HG02798 (cell line): Measurements from ENCODE around the gene AKAP8L.

ENCODE experiments used
- ATAC-seq: cut with Tn5 transposase; IDR thresholded peaks from one replicate; pipeline ENCODE4 v1.9.1; 2021; ENCODE audit warnings: mild to moderate bottlenecking; ENCODE audit not compliant: unreplicated experiment, poor library complexity

The AKAP8L gene

DNA sequence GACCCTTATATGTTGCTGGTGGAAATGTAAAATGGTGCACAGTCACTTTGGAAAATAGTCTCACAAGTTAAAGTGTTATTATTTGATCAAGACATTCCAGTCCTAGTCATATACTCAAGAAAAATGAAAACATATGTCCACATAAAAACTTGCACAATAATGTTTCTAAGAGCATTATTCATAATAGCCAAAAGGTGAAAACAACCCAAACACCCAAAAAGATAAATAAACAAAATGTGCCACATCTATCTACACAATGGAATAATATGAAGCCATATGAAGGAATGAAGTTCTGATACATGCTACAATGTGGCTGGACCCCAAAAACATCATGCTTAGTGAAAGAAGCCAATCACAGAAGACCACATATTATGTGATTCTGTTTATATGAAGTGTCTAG is 24.8 kb downstream of the AKAP8L start:
- no peak for ATAC-seq

DNA sequence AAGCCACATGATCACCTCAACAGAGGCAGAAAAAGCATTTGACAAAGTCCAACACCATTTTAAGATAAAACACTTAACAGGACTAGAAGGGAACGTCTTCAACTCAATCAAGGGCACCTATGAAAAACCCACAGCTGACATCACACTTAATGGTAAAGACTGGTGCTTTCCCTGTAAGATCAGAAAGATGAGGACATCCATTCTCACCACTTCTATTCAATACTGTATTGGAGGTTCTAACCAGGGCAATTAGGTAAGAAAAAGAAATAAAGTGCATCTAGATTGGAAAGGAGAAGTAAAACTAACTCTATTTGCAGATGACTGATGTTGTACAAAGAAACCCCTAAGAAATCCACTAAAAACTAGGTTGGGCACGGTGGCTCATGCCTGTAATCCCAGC is 28.0 kb downstream of the AKAP8L start:
- no peak for ATAC-seq

DNA sequence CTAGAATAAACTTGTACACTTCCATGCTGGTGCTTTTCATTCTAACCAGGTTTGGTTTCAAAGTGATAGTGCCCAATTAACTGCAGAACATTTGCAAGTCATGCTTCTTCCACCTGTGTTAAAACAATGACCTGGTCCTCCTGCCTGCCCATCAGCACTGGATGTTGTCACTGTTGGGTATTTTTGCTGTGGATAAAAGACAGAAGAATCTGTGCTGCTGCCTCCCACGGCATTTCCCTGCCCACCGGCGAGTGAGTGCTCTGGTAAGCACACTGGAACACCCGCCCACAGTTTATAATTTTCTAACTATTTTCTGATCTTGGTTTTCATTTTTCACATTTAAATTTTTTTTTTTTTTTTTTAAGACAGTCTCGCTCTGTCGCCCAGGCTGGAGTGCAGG is 36.9 kb downstream of the AKAP8L start:
- no peak for ATAC-seq

DNA sequence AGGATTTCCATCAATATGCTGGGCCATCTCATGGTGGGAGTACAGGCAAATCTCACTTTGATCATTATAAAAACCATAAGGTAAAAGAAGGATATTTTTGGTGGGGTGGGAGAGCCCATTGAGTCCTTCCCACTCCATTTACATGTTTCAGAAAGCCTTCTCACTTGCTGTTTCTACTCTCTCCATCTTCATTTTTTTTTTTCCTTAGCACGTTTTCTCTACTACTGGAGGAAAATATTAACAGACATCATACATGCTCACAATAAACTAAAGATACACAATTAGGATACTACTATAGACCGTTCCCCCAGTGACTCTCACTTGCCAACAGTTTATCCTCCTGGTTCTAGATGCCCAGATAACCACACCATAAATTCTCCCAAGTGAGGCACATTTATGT is 37.4 kb downstream of the AKAP8L start:
- ATAC-seq = no peak

DNA sequence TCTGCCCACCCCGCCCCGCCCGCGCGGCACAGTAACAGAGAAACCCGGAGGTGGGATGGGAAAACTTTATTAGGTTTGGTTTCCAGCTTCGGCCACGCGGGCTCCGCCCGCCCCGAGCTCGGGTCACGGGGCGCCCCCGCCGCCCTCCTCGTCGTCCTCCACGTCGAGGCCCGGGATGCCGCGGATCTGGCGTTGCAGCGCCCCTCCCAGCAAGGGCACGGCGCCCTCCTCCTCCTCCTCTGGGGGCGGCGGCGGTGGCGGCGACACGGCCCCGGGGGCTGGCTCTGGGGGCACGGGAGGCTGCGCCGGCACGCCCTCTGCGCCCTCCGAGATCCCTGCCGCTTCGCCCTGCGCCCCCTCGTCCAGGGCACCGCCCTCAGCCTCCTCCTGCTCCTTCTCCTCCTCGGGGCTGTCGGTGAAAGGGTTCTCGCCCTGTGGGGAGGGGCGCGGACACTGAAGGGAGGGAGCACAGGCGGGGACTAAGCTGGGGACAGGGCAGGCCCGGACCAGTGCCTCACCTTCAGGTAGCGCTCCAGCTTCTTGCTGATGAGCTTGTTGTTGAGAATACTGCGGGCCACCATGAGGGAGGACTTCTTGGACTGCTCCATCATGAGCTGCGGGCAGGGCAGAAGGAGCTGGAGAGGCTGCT is 38.7 kb downstream of the AKAP8L start:
- ATAC-seq = no peak

DNA sequence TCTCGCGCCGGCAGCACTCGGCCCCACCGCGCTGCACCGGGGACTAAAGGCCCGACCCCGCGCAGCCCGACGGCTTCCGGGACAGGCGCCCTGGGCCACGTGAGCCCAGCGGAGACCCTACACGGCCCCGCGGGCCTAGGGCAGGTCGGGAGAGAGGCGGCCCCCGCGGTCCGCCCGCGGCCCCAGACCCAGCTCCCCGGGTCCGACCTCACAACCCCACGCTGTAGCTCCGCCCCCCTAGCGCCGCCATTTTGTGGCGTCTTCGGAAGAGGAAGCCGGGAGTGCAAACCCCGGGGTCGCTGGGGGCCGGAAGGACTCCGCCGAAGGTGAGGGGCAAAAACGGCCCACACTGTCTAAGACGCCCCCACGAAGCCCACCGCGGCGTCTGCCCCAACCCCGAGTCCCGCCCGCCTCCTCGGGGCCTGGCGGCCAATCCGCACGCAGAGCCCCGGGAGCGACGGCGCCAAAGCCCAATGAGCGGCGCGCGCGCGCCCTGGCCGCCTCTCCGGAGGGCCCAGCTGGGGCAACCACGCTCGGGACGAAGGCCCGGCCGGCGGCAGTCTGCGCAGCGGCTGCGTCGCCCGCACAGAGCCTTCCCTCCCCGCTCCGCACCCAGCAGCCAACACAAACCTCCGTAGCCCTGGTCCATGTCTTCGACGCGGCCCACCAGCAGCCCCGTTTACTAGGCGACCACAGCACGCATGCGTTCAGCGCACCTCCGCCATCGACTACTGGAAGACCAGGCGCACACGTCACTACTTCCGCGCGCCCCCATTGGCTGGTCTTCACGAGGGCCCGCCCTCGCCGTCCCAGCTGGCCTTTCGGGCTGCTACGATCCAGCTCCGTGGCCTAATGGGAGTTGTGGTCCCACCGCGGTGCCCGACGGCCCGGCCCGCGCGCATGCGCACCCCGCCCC is 39.4 kb downstream of the AKAP8L start, which contains the start of gene AKAP8:
TSS of gene AKAP8 (minus strand) at position 705 of the 916 bp plus-strand sequence. CDS start at position 649, 56 bp downstream.
- ATAC-seq = peak; percentile 92

DNA sequence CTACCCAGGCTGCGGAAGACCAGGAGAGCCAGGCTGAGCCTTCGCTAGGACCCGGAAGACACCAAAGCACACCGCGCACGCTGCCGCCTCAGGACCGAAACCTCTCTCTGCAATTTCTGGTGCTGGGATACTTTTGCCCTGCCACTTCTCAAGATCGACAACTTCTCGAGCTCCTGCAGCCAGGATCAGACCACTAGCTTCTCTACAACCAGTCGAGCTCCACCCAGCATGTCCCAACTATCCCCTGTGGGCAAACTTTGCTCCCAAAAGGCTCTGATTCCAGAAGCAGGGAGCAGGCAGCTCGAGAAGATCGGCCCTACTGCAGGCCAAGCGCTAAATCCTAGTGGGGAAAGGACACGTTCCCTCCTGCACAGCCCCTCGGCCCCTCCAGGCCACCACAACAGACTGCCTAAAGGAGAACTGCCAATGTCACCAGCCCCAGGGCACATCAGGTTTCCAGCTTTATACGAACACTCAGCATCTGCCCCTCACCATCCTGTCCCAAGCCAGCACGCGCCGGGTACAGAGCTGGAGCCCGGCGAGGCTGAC is 40.2 kb downstream of the AKAP8L start:
- no peak for ATAC-seq

DNA sequence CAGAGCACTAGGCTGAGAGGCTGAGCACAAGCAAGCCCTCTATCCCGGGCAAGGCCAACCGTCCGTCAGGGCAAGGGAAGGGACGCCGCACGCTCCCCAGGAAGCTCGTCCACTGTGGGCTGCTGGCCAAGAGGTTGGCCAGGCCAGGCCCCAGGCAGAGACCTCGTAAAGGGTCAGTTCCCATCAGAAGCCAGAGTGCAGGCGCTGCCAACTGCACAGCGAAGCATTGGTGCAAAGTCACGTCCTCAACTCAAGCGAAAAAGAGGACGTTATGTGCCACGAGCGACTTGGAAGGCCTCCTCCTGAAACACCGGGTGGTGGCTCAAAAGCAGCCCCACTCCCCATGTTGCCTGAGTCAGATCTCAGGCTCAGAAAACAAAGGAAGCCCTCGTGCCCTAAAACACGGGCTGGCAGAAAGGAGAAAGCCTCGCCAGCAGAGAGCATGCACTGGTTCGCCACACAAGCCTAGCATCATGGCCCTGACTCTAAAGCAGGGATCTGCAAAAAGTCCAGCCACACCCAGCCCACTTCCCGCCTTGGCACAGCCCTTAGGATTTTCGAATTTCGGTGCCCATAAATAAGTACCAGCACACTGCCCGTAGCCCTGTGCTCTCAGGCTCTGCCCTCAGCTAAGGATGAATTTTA is 43.9 kb downstream of the AKAP8L start:
- ATAC-seq = no peak

DNA sequence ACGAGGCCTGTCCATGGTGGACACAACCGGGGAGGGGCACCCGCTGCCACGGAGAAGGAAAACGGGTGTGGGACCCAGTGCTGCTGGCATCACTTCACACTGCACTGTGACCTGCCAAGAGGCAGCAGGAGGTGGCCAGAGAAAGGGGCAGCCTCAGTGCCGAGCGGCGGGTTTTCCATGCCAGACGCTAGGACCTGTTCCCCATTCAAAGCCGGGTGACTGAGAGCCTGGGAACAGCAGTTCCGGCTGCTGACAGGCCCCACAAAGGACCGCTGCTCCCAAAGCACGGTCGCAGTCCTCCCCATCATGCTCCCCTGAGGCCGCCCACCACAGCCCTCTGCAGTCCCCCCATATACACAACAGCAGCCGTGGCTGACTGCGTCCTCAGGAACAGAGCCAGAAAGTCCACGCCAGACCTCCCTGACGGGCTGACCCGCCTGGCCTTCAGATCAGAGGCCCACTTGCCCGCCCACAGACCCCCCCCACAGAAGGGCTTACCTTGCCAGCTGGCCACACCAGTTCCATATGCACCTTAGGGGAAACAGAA is 44.6 kb downstream of the AKAP8L start:
- no peak for ATAC-seq

DNA sequence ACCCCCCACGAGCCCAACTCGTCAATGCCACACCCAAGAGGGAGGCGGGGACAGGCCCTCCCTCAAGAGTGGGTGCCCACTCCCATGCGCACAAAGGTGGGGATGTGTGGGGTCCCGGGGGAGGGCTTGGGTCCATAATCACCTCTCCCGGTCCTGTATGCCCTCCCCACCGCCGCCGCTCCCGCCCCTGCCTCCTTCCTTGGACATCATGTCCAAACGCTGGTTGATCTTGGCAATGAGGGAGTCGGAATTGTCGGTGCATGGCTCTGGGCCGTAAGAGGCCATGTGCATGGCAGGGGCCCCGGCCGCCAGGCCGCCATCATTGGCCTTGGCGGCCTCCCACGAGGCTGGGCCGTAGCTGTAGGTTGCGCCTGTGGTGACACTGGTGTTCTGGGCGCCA is 45.1 kb downstream of the AKAP8L start:
- no peak for ATAC-seq

DNA sequence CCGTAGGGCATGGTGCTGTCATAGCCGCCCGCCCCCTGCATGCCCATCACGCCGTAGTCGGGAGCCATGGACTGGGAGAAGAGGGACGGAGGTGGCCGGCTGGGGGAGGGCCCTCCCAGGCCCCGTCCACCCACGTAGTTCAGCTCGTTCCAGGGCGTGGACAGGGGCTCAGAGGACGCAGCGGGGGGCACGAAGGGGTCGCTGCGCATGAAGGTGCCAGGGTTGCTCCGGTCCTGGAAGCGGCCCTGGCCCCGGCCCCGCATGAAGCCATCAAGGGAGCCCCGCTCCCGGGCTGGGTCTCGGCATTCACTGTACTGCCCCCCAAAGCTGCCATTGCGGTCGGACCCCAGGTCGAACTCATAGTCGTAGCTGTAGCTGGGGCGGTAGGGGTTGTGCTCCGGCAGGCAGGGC is 45.9 kb downstream of the AKAP8L start:
- no peak for ATAC-seq

DNA sequence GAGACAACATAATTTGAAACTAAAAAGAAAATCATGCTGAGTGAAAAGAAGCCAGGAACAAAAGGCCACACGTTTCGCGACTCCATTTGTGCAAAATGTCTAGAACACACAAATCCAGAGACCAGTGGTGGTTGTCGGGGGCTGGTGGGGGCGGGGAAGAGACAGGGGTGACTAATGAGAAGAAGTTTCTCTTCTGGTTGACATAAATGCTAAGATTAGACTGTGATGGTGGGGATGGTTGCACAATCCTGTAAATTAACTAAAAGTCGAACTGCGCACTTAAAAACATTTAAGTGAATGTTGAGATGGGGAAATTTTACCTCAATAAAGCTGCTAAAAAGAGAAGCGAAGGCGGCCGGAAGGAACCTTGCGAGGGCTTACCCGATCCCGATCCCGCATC is 46.3 kb downstream of the AKAP8L start:
- no peak for ATAC-seq

DNA sequence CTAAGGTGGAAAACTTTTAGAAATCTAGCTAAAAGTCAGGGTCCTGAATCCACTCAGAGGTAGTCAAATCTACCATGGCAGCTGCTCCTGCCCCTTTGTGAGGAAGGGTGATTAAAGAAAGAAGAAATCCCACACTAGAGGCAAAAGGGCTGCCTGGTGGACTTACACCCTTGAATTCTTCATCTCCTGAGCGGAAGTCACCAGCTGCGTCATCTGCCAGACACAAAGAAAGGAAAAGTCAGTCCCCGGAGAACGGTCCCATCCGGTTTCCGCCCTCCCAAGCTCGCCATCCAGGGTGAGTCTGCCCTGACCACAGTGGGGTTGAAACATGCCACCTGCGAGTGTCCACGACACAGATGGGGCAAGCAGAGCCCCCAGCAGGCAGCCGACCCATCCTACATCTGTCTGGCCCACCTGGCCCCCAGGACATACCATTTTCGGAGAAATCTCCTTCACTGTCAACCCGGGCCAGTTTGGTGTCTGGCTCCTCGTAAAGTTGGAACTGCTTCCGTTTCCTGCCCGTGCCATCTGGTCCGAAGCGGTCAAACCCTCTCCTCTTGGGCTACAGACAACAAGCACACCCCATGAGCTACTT is 46.9 kb downstream of the AKAP8L start:
- no peak for ATAC-seq

DNA sequence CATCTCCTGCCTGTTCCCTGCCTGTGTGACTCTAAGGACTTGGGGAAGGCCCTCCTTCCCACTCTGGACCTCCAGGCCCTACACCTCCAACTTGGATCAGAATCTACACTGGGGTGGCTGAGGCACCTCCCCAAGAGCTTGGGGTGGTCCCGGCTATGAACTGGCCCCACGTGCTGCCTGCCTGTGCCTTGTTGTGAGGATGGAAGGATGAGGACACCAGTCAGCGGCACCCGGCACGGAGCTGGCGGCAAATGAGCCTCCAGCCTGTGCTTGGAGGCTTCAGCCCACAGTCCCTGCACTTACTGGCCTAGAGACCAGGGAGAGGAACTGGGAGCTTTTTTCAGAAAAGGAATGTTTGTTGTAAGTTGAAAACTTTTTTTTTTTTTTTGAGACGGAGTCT is 47.7 kb downstream of the AKAP8L start:
- no peak for ATAC-seq

DNA sequence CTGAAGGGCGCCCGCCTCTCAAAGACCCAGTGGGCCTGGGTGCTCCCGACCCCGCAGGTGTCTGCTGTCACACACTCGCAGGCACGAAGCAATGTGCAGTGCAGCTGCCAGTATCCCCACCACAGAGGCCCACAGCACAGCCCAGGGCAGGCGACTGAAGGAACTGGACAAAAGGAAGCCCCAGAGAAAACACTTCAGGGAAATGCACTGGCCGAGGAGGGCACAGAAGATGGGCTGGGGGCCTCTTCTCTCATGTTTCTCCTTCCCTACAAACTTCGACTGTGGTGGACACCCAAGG is 49.2 kb downstream of the AKAP8L start:
- ATAC-seq = no peak

DNA sequence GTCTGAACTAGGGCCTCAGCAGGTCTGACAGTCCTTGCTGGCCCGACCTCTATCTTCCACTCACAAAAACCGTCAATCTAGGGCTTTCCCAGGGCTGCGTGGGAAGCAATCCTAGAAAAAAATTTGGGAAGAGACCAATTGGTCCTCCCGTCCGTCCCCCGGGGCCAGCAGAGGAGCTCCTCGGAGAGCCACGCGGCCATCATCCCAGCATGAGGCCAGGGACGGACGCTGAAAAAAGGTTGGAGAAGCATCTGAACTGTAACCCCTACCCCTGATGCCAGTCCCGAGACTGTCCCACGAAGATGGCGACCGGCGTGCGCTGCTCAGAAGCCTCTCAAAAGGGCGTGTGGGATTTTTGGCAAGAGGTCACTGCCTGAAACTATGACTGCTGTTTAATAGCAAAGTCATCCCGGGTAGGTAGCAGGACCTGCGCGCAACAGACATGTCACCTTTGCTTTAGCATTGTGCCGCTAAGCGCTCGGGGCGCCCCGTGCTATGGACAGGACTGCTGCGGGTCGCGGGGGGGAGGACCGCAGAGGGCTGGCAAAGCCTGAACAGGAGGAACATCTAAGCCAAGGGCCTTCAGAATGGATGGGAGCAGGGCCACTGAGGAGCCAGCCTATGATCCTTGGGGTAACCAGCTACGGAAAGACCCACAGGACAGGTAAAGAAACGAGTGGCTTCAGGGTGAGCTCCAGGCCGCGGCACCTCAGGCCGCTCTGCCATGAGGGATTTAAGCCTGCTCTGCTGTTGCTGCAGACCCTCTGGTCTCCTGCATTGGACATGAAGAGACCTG is 49.8 kb downstream of the AKAP8L start:
- ATAC-seq = no peak

DNA sequence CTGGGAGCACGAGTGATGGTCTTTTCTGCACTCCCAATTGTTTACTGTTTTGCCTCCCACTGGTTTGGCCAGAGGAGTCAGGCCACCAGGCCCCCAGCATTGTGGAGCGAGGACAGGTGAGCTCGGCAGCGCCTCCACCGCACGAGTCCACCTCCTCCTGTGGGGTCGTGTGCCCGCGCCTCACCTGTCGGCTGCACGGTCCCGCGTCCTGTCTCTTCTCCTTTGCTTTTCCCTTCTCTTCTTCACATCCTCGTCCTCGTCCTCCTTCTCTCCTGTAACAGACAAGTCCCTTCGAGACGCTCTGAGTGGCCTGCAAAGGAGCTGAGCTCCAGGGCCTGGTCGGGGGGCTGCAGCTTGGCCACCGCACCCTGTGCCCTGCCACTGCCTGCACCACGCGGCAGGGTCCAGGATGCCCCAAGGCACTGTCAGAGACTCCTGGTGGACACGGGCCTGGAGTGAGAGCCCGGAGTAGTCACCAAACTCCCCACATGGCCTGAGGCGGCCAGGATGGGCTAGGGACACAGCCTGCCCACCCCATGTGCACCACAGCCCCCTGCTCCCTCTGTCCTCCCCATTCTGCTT is 50.6 kb downstream of the AKAP8L start:
- ATAC-seq = no peak

DNA sequence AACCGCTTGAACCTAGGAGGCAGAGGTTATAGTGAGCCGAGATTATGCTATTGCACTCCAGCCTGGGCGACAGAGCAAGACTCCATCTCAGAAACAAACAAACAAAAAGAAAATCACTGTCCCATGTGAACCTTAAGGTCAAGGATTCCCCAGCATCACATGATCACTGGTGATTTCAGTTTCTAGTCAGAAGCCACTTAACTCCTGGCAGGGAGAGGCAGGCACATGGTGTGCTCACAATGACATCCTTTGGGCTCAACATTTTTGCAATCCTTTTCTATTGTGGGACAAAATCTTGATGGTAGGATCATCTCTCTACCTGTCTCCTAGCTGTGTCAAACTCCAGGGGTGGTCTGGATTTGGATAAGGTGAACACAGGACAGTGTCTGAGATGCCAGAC is 51.3 kb downstream of the AKAP8L start:
- ATAC-seq = no peak

DNA sequence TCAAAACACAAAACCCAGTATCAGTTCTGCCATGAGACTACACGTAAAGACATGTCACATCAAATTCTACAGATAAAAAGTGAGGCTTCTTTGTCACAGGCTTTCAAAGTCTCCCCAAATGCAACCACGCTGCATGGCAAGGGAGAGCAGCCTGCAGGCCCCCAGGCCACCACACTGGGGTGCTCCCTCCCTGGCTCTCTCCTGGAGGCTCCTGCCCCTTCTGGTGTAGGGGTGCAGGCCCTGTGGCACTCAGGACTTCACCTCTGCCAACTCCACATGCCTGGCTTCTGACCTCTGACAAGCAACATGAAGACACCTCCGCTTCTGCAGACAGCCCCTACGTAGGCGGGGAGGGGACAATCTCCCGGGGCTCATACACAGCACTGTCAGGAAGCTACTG is 53.5 kb downstream of the AKAP8L start:
- ATAC-seq = no peak
